Stimulated activated CD4-positive, alpha-beta T cell treated with anti-CD3 and anti-CD28 coated beads, Interleukin-2, amount 100 ng/mL, for 4 hours (primary cell): ENCODE data around the gene RXRB.

Source experiments
- DNase-seq: peaks from one replicate; pipeline ENCODE4 v3.0.0-alpha.2; 2020; ENCODE audit warnings: low read depth

The RXRB gene

DNA sequence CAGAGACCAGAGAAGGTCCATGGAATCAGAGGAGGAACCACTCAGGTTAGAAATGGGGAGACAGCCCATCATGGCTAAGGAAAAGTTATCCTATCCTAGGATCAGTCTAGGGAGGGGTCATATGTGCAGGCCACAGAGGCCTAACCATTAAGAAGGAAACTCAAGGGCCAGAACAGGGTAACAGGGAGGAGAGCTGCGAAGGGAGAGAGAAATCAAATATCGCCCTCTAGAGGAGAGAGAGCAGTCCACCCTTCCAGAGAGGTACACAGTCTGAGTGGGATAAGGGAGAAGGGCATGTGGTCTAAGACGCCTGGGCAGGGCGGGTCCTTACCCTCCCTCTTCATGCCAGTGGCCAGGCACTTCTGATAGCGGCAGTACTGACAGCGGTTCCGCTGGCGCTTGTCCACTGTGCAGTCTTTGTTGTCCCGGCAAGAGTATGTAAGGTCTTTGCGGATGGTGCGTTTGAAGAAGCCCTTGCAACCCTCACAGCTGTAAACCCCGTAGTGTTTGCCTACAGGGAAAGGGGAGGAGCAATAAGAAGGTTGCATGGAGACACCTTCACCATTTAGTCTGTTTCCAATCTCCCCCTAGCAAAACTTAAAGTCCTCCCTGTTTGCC lies 2.9 kb downstream of the RXRB start:
- DNase-seq = no peak

DNA sequence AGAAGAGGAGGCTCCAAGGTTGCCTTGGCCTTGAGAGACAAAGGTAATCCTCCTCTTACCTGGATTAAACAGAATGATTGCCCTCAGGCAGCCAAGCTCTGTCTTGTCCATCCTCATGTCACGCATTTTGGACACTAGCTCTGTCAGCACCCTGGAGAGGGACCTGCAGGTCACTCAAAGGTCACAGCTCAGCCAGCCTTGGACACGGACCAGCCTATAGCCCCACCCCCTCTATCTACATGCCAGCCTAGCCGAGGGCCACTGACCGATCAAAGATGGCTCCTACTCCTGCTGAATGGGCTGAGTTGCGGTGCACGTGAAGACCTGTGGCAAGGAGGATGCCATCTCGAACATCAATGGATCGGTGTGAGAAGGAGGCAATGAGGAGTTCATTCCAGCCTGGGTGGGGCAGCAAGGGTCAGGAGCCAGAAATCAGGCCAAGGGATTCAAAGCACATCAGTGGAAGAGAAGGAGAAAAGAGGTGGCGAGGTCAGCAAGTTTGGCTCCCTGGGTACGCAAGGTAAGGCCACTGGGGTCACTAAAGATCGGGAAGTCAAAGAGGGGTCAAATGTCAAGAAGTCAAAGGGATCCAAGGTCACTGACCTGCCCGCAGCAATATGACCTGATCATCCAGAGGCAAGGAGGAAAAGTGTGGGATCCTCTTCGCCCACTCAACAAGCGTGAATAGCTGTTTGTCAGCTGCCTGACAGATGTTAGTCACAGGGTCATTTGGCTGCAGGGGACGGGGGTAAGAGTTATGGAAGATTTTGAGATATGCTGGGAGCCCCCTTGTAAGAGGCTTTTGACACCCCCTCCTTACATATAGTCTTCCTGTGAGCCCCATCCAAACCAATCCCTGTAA lies 4.9 kb downstream of the RXRB start:
- DNase-seq = no peak

DNA sequence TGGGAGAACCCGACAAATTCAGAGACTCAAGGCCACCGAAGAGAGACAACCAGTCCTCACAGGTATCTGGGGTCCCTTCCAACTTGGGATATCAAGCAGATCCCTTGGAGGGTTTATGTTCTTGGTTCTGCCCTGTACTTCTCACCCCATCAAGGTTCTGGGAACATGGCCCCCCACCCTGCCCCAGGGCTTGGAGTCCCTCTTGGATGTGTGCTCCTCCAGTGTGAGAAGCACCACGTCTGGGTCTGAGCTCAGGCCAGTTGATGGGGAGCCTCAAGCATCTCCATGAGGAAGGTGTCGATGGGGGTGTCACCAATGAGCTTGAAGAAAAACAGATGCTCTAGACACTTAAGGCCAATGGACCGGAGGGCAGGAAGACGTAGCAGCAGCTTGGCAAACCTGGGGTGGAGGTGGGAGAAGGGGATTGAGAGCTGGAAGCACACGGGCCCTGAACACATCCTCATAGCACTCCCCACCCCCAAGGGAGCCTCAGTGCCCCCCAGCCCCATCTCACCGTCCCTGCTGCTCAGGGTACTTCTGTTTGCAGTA lies 6.0 kb downstream of the RXRB start:
- no peak for DNase-seq

DNA sequence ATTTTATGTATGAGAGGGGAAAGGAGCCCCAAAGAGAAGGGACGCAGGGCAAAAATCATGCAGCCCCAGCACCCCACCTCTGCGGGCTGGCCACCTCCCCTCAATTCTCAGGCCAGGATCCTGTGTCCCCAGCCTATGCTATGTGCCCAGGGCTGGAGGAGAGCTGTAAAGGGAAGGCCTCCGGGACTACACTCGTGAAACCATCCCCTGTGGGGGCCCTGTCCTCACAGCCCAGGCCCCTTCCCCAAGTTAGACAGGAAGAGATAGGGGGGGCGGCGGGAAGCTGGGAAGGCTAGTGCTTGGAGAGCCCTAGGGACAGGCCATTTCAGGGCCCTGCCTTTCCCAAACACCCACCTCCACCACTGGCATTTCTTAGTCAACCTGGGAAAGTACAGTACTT lies 6.8 kb downstream of the RXRB start:
- no peak for DNase-seq

DNA sequence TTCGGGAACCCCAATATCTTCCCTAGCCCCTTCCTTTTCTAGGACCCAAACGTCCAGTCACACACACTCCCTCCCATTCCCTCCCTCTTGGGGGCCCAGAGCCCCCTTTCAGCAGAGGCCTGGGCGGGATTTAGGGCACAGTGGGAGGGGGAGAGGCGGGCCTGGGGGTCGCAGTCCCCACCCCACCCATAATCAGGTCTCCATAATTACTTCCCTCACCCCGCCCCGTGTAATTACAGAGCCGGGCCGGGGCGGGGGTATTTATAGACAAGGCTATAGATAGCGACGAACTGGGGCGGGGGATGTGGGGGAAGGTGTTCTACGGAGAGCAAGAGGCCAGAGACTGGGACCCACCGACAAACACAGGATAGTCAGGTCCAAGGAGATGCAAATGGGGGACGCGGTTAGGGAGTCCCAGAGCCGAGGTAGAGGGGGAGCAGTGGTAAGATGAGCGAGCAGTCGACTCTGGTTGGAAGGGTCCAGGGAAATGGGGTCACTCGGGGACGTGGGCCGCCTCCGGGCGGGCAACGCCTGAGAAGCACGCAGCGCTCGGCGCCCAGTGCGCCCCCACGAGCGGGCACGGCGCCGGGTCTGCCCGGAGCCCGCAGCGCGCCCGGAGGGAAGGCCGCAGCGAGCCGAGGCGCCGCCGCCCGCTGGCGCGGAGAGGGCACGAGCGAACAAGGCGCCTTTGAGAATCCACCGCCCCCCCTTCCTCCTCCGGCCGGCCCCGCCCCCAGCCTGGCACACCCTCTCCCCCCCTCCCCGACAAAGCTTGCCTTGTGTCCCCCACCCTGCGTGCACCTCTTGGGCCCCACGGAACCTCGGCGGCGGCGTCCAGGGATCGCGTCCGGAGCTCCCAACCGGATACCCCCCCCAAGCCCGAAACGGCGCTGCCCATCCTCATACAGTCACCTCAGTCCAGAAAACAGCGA lies 7.5 kb downstream of the RXRB start:
- no peak for DNase-seq

DNA sequence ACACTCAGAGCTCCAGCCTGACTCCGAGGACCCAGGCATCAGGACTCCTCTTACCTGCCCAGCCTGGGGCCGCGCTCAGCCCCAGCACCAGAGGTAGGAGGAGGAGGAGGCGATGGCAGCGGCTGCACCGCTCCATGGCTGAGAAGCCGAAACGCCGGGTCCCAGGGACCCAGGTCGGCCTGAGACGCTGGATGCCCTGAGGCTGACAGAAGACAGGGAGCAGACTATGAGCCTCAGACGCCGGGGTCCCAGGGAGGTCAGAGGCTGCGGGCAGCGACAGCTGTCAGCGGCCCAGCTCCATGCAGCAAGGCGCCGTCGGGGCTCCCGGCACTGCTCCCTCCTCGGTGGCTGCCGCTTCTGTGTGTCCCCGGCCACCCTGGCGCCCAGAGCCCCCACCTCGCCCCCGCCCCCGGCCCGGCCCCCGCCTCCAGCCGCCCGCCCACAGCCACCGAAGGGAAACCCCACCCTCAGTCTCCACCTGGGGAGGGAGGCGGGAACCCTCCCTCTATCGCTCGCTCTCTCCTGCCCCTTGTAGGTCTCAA lies 8.3 kb downstream of the RXRB start, which contains the start of gene COL11A2:
Gene COL11A2 (minus strand): TSS at position 363 of the 542 bp plus-strand sequence. CDS start 227 bp downstream, at position 136.
- DNase-seq = no peak

DNA sequence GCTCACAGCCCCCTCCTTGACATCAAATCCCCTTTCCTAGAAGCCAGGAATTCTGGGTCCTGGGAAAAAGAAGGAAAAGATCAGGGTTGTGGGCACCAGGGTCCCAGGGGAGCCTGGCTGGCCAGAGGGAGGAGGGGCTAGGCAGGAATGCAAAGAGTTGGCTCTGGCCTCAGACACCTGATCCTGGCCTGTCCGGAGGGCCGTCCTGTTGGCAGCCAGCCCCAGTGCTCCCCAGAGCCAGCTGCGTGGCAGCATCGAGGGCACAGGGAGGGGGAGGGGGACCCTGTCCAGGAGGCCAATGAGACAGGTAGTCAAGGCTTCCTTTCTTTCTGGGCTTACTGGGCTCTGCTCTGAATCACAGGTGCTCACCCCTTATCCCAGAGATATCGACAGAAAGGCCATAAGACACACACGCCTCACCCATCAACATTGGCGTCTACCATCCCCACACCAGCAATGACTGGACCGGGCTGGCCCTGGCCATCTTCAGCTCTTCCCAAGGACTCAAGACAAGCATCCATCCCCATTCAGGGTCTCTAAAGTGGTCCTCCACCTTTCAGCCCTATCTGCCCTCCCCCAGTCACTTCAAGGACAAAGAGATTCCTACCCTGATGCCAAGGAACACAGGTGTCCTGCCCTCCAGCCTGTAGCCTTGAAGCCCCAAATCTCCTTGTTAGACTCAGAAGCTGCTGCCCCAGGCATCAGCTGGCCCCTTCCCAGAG lies 8.9 kb downstream of the RXRB start:
- no peak for DNase-seq

DNA sequence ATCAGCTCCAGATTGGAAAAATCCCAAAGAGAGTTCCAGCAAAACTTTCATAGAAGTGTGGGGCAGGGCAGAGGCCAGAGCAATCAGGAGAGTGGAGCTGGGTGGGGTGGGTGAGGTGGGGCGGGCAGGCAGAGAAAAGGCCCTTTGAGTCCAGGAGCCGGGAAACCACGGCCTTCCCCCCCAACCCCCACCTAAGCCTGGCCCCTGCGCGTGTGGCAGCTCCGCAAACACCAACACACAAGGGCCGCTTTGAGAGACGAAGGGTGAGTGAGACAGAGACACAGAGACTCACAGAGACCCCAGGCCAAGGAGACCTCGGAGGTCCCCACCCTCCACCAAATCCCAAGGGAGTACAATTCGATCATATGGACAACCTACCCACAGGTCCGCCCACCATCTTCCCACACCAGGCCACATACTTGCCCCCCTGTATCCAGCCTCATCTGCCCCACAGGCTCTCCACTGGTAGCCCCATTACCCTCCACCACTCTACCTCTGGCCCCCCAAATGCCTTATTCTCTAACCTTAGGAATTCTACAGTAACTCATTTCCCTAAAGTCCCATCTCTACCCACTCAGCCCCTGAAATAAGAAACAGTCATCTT lies 9.9 kb downstream of the RXRB start:
- DNase-seq = no peak

DNA sequence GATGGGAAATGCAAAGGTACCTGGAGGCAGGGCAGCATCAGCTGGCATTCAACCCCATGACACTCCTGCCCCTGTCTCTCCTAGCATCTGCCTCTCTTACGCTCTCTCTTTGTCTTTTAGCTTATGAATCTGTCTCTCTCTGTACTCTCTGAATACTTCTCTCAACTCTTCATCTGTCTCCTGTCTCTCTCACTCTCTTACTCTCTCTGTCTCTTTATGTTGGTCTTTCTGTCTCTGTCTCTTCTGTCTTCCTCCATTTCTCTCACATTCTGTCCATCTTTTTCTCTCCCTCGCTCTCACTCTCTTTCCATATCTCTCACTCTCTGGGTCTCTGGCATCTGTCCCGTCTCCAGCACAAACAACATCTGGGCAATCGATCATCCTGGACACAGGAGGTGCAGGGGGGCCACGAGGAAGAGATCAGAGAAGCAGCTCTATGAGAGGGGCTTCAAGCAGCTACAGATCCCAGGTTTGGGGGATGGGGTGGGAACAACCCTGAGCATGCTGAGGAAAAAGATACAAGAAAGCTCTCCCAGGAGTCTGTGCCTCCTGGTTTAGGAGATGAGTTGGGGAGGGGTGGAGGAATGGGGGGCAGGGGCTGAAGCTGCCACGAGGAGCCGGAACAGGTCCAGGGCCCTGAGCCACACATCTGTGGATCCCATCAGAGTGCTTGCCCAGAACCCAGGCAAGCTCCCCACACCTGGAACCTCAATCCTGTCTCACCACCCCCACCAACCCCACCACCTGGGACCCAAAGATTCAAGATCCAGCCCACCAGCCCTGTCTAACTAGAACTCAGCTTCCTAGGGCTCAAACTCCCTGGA lies 10.6 kb downstream of the RXRB start:
- no peak for DNase-seq

DNA sequence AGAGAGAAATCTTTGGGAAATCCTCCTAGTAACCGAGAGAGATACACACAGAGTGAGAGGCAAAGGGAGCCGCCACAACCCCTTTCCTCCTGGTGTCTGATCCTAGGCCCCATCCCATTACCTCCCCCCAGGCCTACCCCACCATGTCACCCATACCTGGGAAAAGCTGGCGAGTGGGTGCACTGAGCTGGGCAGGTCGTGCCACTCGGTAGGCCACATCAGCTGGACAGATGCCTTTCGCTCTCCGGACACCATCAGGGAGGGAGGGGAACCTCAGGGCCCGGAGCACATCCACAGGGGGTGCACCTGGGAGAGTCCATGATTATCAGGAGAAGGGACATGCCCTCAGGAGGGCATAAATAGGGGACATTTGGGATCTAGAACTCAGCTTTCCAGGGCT lies 11.3 kb downstream of the RXRB start:
- DNase-seq = no peak

DNA sequence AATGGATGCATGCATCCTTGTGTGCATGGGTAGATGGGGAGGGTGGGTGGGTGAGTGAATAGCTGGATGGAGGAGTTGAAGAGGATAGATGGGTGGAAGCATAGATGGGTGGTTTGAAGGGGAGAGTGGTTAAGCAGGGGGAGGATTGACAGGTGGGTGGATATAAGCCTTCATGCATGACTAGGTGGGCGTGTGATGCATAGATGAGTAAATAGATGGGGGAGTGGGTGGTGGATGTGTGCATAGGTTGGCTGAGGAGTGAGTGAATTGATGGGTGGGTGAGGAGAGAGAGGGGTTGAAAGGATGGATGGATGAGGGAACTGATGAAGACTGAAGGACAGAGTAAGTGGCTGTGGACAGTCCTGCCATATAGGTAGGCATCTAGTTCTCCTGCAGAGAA lies 12.7 kb downstream of the RXRB start:
- DNase-seq = no peak

DNA sequence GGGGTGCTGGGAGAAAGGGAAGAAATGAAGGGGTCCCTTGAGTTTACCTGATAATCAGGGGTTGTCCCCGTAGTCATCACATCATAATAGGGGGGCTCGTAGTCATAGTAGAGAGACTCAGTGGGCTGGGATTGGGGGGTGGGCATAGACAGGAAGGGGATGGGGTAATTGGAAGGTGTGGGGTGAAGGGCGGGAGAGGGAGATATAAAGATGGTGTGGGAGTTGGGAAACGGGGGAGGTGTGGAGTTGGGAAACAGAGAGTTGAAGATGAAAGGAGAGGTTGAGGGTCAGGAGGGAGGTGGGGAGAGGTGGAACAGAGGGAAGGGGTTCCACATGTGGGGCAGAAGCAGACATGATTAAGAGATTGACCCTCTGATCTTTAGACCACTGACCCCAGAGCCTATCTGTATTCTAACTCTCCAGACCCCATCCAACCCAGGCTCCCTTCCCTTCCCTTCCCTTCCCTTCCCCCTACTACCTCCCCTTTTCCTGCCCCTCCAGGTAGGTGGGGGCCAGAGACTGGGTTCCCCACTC lies 14.7 kb downstream of the RXRB start:
- DNase-seq = no peak

DNA sequence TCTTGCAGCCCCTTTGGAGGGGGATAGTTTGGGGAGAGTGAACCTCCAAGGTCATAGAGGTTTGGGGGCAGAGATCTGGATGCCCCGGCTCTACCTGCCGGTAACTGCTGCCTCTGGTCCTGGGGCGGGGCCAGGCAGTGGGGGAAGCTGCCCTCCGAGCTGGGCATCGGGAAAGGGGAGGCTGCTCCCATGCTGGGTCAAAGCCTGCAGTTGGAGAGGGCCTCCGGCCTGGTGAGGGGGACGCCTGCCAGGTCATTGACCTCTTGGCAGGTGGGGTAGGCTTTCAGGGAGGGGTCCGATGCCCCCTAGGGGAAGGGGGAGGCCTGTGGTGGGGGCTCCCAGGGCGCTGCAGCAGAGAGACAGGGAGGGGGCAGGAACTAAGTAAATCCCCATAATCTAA lies 15.3 kb downstream of the RXRB start:
- DNase-seq = no peak

DNA sequence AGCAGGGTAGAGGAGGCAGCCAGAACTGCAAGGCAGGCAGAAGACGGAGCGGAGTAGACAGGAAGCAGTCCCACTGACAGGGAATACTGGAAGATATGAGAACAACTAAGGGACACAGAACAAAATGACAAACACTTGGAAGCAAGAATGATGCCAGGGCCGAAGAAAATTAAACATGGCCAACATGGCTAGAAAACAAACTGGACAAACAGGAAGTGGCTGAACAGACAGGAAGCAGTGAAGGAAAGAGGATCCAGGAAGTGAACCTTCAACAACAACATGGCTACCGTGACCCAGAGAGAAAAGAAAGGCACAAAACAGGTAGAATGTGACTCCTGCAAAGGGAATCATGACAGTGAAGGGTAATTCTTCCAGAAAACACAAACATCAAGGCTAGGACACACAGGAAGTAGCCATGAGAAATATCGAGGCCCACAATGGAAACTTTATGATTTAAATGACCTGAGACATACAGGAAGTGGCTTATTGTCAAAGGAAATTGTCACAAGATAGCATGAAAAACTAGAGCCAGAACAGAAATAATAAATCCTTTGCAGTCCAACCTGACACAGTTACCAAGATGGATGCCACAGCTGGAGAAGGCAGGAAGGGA lies 17.3 kb downstream of the RXRB start:
- no peak for DNase-seq

DNA sequence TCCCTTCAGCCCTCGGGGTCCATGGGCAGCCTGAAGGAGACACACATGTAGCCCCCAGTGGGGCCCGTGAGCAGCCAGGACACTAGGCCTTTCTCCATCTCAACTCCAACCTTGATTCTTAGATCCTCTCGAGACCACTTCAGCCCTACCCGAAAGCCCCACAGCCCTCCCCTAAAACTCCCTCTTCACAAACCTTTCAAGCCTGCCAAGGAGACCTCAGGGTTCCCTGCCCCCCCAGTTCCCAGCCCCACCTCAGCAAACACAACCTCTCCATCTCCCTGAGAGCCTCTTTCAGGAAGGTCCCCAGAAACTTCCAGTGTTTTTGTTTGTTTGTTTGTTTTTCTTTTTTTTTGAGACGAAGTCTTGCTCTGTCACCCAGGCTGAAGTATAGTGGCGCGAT lies 19.3 kb downstream of the RXRB start:
- no peak for DNase-seq

DNA sequence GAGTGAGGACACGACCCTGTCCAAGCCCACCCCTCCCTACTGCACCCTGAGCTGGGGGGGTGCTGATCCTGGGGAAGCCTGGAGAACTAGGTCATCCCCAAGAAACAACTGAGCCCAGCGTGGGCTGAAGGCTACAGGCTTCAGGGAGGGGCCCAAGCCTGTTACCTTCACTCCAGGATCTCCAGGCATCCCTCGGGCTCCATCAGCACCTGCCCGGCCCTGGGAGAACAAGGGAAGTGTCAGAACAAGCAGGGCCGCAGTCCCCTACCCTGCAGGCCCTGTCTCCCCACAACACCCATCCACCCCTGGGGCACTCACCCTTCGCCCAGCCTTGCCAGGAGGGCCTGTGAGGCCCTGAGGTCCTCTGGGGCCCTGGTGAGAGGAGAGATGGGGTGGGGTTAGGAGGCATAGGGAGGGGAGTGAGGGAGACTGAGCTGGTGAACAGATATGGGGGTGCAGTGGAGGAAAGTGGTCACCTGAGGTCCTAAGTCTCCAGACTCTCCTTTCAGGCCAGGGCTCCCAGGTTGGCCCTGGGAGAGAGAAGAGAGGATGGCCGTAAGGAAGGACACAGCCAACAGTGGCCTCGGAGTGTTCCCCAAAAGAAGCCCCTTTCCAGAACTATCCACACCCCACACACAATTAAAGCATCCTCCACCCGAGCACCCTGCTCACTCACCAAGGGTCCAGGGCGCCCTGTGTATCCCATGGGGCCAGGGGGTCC lies 21.6 kb downstream of the RXRB start:
- no peak for DNase-seq

DNA sequence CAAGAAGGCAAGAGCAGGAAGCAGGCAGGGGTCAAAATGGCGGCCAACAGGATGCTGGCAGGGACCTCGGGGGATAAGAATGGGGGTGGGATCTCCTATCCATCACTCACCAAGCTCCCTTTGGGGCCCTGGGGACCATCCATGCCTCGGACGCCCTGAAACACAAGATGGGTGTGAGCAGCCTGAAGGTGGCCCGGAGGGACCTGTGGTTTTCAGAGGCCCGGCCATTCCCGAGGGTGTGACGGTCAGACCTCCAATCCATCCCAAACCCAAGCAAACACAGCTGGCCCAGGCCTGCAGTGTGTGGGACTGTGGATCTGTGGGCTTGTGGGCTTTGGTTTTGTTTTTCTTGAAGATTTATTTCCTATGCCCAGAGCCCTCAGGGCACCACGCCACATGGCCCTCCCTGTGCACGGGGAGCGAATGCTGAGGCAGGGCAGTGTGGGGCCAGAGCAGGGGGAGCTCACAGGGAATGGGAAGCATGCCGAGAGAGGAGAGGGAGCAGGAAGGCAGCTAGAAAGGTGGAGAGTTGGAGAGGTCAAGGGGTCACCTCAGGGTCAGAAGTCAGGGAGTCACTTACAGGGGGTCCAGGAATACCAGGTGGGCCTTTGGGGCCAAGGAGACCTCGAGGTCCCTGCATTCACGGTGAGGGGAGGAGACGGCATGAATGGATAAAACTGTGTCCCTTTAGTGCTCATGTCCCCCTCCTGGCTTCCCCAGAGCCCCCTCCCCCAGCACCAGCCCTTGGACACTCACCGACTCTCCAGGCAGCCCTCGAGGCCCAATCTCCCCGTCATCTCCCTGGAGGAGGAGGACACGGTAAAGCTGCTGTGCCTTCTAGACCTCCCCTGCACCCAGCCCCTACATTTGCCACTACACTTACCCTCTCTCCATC lies 22.7 kb downstream of the RXRB start:
- DNase-seq = no peak

DNA sequence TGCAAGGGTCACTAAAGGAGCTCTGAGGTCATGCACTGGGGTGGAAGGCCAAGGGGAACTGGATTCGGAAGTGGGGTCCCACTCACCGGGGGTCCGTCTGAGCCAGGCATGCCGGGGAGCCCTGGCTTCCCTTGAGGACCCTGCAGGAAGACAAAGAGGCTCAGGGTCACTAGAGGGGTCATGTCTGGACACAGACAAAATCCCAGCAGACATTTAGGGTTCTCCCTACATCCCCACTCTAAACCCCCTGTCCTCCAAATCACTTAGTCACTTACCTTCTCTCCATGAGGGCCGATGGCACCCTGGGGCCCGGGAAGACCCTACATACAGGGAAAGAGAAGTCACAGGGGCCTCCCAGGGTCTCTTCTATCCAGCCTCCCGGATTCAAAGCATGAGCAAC lies 23.6 kb downstream of the RXRB start:
- no peak for DNase-seq
